GM18867 (cell line): Measurements from ENCODE around the gene TRAPPC3.
"Not testable (repeated sequence)": the region's sequence is repeated elsewhere in the genome, so short reads cannot be mapped to it uniquely, and the experiment has no call there.

Experiments
- ATAC-seq: cut with Tn5 transposase; IDR thresholded peaks from one replicate; pipeline ENCODE4 v1.9.1; 2021; ENCODE audit warnings: mild to moderate bottlenecking, moderate library complexity; ENCODE audit not compliant: unreplicated experiment

TRAPPC3 gene

DNA sequence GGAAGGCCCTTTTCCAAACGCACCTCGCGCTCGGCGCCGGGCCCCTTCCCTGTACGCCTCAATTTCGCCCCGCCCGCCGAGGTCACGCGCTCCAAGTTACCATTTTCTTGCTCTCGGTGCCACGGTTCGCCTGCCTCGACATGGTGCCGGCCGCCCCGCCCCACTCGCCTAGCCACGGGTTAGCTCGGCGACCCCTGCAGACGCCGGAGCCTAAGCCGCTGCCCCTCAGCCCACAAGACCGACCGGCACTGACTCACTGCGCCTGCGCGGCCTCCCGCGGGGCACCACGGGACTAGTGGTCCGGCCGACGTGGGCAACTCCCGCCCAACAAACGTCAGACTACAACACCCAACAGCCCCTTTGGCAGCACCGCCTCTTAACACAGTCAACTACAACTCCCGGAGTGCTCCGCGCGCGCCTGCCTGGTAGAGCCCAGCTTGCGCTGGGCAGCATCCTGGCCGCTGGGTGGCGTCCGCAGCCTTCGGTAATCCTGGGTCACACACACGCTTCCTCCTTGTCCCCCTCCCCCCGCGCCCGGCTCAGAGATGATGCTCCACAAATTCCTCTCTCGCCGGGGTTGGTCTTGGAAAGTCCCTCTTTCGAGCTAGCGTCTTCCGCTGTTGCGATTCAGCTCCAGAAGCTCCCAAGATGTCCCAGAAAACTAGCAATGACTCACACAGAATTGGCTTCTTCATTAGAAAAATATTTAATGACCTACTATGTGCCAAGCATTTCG, at the start of gene TRAPPC3:
Gene TRAPPC3, minus strand, starts transcription at position 250 of the 736 bp plus-strand sequence. Its CDS starts 108 bp downstream, at position 142.
- ATAC-seq = peak; percentile 89

DNA sequence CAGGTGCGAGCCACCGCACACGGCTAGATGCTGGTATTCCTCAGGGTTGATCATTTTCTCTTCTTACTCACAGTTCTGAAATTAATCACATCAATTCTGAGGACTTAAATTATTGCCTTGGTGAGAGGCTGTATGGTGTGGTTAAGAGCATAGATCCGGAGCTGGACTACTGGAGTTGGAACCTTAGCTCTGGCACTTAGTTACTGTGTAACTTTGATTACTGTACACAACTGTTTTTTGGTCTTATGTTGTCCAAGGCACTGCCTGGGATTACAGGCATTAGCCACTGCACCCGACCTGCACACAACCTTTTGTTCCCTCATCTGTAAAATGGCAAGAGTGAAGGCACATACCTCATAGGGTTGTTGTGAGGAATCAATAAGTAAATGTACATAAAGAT, 49.4 kb upstream of the TRAPPC3 start:
- no peak for ATAC-seq

DNA sequence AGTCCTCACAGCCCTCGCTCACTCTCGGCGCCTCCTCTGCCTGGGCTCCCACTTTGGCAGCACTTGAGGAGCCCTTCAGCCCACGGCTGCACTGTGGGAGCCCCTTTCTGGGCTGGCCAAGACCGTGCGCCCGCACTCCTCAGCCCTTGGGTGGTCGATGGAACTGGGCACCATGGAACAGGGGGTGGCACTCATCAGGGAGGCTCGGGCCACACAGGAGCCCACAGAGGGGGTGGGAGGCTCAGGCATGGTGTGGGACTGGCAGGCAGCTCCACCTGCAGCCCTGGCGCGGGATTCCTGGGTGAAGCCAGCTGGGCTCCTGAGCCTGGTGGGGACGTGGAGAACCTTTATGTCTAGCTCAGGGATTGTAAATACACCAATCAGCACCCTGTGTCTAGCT, 47.5 kb upstream of the TRAPPC3 start:
- ATAC-seq = not testable (repeated sequence)

DNA sequence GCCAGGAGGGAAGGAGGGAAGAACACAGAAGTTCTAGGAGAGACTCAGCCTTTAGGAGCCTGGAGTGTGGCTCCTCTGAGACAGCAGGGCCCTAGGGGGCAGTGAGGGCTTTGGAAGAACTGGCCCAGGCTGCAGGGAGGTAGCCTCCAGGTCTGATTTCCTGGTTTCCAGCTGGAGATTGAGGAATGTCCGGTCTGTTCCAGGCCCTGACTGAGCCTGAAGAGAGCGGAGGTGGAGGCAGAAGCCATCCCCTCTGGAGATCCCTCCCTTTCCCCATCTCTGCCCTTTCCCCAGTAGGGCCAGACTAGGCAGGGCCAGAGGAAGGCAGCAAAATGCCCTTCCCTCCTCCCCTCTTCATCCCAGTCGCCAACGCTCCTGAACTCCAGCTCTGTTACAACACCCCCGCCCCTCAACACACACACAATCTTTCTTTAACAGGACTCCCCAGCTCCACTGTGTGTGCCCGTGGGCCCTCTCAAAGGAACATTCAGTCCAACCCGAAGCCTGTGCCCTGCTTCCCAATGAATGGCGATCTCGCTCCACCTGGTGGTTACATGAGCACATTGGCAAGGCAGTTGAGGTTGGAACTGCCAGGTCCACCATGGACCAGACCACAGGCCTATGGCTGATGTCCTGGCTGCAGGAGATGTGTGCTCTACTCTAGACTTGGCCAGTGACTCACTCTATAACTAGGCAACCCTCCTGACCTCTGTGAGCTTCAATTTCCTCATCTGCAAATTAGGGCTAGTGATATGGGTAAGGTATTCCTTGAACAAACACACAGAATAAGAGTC, 38.7 kb upstream of the TRAPPC3 start:
- ATAC-seq = peak; percentile 69

DNA sequence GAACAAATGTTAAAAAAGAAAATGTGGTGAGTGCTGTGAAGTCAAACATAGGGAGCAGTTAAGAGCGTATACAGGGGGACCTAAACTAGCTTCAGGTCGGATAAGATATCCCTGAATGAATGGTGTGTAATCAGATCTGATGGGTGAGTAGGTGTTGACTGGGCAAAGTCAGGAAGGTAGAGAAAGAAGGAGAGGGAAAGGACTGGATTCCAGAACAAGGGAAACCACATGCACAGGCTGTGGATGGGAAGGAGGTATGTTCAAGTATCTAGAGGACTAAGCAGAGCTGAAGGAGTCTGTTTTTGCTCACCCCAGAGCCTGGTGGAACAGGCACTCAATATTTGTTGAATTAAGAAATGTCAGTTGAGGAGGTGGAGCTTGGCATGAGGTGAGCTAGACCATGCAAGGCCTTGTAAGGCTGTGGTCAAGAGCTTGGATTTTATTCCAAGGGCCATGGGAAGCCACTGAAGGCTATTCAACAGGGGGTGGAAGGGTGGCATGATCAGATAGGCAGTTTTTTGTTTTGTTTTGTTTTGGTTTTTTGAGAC, 34.1 kb upstream of the TRAPPC3 start:
- ATAC-seq = no peak

DNA sequence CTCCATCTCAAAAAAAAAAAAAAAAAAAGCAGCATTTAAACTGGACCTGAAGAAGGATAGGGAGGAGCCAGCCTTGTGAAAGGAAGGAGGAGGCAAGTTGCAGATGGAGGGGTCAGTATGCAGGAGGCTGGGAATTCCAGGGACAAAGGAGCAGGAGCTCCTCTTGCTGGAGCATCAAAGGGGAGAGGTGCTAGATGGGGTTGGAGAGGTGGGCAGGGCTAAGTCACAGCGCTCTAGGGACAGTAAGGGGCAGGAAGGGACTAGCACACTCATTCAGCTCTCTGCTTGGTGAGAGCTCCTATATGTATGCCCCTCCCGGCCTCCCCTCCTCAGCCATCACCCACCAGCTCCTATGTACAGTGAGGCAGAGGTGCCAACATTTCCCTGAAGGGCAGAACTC, 33.4 kb upstream of the TRAPPC3 start:
- no peak for ATAC-seq

DNA sequence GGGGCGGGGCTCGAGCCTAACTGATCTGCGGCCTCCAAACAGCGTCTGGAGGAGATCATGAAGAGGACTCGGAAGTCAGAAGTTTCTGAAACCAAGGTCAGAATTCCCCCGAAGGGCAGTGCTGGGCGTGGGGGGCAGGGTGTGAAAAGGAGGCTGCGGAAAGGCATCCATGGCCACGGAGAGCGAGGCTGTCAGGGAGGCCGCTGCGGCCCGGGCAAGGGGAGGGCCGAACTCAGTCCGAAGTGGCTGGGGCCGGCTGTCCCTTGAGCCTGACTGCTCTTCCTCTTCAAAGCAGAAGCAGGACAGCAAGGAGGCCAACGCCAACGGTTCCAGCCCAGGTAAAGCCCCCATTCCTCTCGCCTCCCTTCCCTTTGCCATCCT, 29.9 kb upstream of the TRAPPC3 start:
- no peak for ATAC-seq

DNA sequence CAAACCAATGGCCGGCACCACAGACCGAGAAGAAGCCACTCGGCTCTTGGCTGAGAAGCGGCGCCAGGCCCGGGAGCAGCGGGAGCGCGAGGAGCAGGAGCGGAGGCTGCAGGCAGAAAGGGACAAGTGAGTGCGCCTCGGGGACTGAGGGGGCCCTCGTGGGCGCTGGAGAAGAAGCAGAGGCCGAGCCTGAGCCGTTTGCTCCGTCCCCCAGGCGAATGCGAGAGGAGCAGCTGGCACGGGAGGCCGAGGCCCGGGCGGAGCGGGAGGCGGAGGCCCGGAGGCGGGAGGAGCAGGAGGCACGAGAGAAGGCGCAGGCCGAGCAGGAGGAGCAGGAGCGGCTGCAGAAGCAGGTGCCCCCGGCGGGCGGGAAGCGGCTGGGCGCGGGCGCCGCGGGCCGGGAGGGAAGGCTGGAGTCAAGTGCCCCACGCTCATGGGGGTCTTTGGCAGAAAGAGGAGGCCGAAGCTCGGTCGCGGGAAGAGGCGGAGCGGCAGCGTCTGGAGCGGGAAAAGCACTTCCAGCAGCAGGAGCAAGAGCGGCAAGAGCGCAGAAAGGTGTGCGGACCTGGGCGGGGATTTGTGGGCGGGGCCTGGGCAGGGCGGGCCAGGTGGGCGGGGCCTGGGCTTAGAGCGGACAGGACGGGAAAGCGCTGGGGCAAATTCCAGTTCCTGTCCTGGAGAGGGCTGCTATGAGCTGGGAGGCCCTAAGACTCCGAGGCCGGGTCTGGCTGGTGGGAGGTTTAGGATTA, 29.4 kb upstream of the TRAPPC3 start:
- ATAC-seq = no peak

DNA sequence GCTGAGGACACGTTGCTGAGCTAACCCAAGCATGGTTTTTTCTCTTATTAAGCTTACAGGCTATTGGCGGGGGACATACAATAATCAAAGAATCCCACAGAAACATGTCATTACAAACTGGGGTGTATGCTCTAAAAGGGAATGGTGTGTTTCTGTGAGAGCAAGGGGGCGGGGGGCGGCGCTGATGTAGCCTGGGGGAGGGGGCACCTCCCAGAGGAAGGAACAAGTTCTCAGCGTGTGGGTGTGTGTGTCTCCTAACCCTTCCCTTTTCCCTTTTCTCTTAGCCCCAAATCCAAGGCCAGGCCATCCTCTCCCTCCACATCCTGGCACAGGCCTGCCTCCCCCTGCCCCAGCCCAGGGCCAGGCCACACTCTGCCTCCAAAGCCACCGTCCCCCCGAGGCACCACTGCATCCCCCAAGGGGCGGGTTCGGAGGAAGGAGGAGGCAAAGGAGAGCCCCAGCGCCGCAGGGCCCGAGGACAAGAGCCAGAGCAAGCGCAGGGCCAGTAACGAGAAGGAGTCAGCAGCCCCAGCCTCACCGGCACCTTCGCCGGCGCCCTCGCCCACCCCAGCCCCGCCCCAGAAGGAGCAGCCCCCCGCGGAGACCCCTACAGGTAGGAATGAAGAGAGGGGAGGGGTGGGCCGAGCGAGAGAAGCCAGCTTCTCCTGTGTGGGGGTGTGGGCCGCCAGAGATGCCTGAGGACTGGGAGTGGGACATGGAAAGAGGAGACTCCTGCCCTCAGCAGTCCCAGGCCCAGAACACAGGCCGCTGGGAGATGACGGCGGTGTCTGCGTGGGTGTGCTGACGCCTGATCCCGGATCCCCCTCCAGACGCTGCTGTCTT, 28.5 kb upstream of the TRAPPC3 start:
- no peak for ATAC-seq

DNA sequence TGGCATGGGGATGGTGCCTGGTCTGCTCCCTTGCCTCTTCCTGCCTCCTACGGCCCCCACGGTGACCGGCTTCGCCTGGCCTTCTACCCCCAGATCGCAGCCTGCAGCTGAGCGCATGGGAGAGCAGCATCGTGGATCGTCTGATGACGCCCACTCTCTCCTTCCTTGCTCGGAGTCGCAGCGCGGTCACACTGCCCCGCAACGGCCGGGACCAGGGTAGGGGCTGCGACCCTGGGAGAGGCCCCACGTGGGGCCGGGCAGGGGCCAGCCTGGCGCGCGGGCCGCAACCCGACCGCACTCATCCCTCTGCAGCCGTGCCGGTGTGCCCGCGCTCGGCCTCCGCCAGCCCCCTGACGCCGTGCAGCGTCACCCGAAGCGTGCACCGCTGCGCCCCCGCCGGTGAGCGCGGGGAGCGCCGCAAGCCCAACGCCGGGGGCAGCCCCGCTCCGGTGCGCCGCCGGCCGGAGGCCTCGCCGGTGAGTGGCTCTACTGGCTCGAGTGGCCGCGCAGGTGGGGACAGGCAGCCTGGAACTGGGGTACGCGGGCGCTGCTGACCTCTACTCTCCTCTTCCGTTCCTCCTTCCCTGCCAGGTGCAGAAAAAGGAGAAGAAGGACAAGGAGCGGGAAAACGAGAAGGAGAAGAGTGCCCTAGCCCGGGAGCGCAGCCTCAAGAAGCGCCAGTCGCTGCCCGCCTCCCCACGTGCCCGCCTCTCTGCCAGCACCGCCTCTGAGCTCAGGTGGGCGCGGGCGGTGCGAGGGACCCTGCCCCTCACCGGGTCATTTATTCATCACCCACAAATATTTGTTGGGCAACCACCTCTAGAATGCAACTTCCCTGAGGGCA, 27.0 kb upstream of the TRAPPC3 start:
- ATAC-seq = no peak

DNA sequence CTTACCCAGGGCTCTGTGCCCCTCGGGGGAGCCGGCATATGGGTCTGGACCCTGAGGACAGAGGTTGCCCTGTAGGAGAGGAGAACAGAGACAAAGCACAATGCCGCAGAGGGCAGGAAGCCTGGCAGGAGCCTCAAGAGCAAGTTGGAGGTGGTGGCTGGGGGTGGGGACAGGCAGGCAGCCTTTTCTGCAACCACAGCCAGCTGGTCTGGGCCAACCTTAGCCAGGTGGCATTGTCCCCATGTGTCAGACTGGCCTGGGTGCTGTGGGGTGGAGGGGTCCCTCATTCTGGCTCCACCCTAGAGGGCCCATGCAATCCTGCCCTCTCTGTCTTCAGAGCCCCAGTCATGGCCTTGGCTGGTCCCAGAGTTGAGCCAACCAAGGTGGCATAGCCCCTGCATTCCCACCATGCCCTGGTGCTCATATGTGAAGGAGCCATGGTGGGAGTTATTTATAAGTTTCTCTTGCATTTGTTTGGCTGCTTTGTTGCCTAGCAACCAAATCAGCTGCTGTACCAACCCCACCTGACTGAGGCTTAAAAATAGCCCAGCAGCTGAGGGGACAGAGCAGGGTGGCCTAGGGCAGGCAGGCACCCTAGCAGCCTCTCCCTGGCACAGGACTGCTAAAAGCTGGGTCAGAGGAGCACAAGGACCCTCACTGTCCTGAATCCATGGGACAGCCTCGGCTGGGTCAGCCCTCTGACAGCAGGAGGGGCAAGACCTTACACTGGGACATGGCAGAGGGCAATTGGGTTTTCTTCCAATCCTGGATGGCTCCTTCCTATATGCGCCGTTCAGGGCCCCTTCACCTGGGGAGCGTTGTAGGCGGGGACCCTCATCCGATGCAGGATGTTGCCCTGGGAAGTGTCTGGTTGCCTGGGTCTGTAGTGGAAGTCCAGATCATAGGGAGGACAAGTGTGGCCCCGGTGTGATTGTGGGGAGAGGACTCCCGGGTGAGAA, 26.1 kb upstream of the TRAPPC3 start:
- ATAC-seq = peak; percentile 39

DNA sequence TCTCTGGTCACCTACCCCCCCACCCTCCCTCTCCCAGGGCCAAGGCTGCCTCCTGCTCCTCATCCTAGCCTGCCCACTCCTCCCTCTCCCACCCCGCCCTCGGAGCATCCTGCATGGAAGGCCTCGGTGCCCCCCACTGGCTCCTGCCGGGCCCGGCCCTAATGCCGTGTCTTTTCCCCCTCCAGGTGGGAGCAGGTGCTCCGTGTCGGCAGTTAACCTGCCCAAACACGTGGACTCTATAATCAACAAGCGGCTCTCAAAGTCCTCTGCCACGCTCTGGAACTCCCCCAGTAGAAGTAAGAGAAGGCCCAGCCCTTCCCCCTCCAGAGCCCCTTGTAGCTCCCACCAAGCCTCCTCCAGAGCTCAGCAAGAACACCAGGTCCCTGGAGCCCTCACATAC, 25.4 kb upstream of the TRAPPC3 start:
- no peak for ATAC-seq

DNA sequence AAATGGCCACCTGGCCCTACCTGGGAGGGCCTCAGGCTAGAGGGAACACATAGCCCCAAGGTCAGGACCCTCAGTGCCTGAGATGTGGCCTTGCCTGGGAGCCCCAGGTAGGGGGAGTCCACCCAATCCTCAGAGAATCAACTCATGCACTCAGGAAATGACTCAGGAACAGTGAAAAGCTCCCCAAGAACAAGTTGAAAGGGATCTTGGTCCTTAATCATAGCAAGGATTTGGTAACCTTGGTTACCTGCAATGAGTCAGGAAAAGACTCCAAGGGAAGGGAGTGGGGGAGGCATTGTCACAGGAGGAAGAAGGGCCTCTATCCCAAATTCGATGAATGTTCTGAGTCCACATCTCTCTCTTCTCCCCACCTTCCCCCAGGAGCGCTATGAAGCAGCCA, 23.7 kb upstream of the TRAPPC3 start:
- ATAC-seq = no peak

DNA sequence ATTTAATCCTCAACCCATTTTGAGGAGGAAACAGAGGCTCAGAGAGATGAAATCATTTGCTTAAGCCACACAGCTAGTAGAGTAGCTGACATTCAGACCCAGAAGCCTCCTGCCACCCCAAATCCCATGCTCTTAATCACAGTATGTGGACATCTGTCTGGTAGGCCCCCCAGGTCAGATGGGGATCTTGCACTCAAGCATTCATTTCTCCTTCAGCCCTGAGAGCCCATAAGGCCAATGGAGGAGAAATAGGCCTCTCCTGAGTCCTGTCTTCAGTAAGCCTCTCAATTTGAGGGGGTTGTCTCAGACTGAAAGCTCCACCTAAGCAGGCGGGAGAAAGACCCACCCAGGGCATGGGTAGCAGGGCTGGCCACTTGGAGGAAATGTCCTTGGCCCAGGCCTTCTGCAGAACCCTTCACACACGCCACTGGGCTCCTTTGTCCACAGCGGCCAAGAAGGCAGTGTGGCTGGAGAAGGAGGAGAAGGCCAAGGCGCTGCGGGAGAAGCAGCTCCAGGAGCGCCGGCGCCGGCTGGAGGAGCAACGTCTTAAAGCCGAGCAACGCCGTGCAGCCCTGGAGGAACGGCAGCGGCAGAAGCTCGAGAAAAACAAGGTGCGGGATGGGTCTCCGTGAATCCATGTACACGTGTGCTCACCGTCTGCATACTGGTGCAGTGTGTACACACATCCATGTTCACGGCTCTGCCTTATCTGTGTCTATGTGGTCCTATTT, 22.9 kb upstream of the TRAPPC3 start:
- ATAC-seq = no peak

DNA sequence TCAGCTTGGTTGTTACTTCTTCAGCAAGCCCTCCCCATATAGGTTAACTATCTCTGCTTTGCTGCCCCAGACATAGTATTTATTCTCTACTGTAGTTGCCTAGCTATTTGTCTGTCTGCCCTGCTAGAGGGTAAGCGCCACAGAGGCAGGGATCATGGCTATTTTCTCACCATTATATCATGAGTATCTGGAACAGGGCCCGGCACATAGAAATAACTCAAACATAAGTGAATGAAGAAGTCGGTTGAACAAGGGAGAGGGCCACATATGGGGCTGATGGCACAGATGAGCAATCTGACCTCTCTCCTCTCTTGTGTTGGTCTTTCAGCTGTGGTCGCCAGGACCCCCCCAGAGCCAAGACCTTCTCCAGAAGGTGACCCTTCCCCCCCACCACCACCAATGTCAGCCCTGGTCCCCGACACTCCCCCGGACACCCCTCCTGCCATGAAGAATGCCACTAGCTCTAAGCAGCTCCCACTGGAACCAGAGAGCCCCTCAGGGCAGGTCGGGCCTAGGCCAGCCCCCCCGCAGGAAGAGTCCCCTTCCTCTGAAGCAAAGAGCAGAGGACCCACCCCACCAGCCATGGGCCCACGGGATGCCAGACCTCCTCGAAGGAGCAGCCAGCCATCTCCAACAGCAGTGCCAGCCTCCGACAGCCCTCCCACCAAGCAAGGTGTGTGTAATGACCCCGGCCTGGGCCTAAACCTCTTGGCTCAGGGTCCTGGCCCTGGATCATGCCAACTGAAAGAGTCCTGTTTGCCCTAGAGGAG, 21.5 kb upstream of the TRAPPC3 start:
- ATAC-seq = no peak

DNA sequence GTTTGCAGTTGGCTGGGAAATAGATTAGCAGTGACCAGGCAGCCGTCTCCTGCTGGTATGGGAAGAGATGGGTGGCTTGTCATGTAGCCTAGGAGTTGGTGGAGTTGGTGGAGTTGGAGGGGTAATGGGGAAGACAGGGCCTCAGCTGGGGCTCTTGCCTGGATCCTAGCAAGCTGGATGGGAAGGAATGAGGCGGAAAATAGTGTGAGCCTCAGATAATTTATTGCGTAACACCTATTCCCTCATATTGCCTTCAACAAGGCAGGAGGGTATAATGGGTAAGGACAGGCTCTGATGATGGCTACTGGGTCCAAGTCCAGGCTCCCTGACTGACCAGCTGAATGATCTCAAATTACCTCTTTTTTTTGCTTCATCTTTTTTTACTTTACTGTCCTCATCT, 19.2 kb upstream of the TRAPPC3 start:
- ATAC-seq = no peak
